ENCODE data around the gene DCBLD2.

The DCBLD2 gene

GRCh38 chr3:98918586-98918985, 17.1 kb upstream of the DCBLD2 start:
- DNase-seq (ENCODE audit: low read depth) = no peak
- no peak overlapping the region for H3K4me3 ChIP-seq (ENCODE audit: low read depth, low read length)
- TF ChIP-seq, protein P1, sequence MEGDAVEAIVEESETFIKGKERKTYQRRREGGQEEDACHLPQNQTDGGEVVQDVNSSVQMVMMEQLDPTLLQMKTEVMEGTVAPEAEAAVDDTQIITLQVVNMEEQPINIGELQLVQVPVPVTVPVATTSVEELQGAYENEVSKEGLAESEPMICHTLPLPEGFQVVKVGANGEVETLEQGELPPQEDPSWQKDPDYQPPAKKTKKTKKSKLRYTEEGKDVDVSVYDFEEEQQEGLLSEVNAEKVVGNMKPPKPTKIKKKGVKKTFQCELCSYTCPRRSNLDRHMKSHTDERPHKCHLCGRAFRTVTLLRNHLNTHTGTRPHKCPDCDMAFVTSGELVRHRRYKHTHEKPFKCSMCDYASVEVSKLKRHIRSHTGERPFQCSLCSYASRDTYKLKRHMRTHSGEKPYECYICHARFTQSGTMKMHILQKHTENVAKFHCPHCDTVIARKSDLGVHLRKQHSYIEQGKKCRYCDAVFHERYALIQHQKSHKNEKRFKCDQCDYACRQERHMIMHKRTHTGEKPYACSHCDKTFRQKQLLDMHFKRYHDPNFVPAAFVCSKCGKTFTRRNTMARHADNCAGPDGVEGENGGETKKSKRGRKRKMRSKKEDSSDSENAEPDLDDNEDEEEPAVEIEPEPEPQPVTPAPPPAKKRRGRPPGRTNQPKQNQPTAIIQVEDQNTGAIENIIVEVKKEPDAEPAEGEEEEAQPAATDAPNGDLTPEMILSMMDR (IDR thresholded peaks at IDR 0.05; ENCODE audit: control insufficient read depth, extremely low read depth, insufficient read depth) = no peak

- no peak for DNase-seq (ENCODE audit: low read depth)
Measured at GRCh38 chr3:98917608-98918007, 16.1 kb upstream of the DCBLD2 start.

GRCh38 chr3:98914210-98915080, 12.9 kb upstream of the DCBLD2 start:
- no peak overlapping the region for H3K4me3 ChIP-seq (ENCODE audit: low read depth, low read length)
- TF ChIP-seq, protein P1 (IDR thresholded peaks at IDR 0.05; ENCODE audit: control insufficient read depth, extremely low read depth, insufficient read depth) = no peak
- DNase-seq (ENCODE audit: low read depth) = no peak

More at GRCh38 chr3:98917608-98918007, 16.1 kb upstream of the DCBLD2 start:
- TF ChIP-seq, protein P1 (IDR thresholded peaks at IDR 0.05; ENCODE audit: control insufficient read depth, extremely low read depth, insufficient read depth) = no peak
- H3K4me3 ChIP-seq (ENCODE audit: low read depth, low read length) = no peak overlapping the region

DNA sequence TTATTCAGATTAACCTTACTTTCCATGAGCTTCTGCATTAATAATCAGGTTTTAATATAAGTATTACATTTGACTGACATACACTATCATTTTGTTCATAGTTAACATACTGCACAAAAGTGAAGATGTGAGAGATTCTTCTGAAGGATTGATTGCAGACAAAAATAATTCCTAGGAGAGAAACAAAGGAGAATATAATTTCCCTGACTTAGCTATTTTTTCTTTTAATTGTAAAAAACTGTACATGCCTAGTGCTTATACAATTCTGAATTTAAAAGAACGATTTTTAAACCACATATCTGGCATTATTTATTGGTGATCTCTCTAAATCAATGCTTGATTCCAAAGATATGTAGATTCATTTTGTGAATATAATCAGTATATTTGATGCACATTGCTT, 11.0 kb upstream of the DCBLD2 start:
- no peak overlapping the region for H3K4me3 ChIP-seq (ENCODE audit: low read depth, low read length)
- no peak for DNase-seq (ENCODE audit: low read depth)
- TF ChIP-seq, protein P1 (IDR thresholded peaks at IDR 0.05; ENCODE audit: control insufficient read depth, extremely low read depth, insufficient read depth) = no peak

- TF ChIP-seq, protein P1 (IDR thresholded peaks at IDR 0.05; ENCODE audit: control insufficient read depth, extremely low read depth, insufficient read depth) = no peak
- no peak for DNase-seq (ENCODE audit: low read depth)
- no peak overlapping the region for H3K4me3 ChIP-seq (ENCODE audit: low read depth, low read length)
Measured at GRCh38 chr3:98906230-98906629, 4.7 kb upstream of the DCBLD2 start.

- H3K4me3 ChIP-seq (ENCODE audit: low read depth, low read length) = no peak overlapping the region
- TF ChIP-seq, protein P1 (IDR thresholded peaks at IDR 0.05; ENCODE audit: control insufficient read depth, extremely low read depth, insufficient read depth) = no peak
- DNase-seq (ENCODE audit: low read depth) = no peak
Measured at GRCh38 chr3:98903705-98904481, 2.4 kb upstream of the DCBLD2 start.

Measured in LNCaP clone FGC (cell line).